ENCODE data around the gene HOXB3.

DNA sequence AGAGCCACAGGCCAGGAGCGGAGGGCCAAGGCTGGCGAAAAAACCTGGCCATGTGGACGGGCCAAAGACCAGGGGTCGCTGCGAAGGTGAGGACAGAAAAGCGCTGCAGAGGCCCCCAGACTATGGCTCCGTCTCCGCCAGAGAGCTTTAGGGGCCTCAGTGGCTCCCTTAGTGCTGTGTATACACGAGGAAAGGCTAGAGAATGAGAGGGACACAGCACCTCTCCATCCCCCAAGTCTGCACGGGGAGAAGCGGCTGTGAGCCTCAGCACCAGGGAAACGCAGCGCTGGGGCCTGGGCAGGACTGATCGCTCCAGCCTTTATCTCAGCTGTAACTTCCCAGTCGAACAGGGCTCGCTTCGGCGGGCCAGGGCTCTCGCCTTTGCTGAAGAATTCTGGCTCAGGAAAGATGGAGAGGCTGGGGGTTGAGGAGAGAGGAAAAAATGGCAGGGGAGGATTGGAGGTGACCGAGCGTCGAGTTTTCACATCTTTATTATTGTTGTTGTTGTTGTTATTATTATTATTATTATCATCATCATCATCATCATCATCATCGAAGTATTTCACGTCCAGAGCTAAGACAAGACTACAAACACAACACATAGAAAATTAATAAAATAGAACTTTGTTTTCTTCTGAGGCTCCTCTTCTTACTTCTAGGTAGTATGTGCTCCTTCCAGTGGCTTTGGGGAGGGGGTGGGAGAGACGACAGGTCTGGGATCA is 5.4 kb upstream of the HOXB3 start:
- no peak for TF ChIP-seq ZFP3 (CRISPR knock-in tag; IDR thresholded peaks at IDR 0.05)
- TF ChIP-seq PPARA (CRISPR knock-in tag; IDR thresholded peaks at IDR 0.05; ENCODE audit: borderline replicate concordance) = no peak
- no peak for TF ChIP-seq ESRRG (CRISPR knock-in tag; IDR thresholded peaks at IDR 0.05)

Data from SK-N-SH treated with all-trans-retinoic acid at 6 μM for 48 hours (cell line).